RKO (cell line): Measurements from ENCODE around the gene MUC6.
"Not testable (repeated sequence)": the region's sequence is repeated elsewhere in the genome, so short reads cannot be mapped to it uniquely, and the experiment has no call there.

Experiments used
- DNase-seq: peaks from one replicate; pipeline ENCODE4 v3.0.0-alpha.2; 2016; ENCODE audit warnings: low spot score

Gene MUC6

GRCh38 chr11:987671-988070 lies 48.8 kb downstream of the MUC6 start:
- no peak for DNase-seq

GRCh38 chr11:986952-987305 lies 49.6 kb downstream of the MUC6 start:
- no peak for DNase-seq

DNA sequence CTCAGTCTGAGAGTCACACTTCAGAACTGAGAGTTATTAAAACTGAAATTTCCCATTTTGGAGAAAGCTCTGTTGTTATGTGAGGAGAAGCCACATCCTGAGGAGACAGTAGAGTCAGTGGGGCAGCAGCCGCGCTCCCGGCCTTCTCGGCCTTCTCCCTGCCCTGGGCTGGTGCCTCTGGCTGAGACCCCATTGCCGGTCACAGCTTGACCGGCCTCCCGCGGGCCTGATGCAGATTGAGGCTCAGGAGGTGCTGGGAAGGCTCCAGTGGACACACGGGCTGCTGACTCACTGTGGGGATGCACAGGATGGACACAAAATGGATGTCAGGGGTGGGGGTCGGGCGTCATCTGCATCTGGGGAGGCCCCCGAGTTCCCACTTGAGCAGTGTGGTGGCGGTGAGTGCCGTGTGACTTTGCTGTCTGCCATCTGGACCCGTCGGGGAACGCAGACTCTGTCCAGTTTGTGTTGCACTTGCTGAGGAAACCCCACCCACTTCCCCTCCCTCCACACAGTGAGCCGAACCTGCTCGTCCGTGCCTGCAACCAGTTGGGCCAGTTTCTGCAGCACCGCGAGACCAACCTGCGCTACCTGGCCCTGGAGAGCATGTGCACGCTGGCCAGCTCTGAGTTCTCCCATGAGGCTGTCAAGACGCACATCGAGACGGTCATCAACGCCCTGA lies 50.1 kb downstream of the MUC6 start:
- DNase-seq, result no peak

DNA sequence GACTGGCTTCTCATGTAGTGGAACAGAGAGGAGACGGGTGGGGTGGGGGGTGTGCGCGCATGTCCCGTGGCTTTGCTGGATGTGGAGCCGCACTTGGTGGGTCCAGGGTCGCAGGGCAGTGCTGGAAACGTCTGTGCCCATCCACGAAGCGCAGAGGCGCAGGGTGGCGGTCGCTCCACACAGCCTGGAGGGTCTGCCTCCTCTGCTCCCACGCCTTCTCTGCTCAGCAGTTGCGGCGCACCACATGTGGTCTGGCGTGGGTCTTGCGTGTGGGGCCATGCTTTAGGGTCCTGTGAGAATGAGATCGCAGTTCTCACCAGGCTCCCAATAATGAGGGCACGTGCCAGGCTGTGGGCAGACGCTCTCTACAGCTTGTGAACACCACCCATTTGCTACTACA lies 50.7 kb downstream of the MUC6 start:
- DNase-seq, result no peak

- DNase-seq, result no peak
These were observed 51.1 kb downstream of the MUC6 start for GRCh38 chr11:985406-985805.

- DNase-seq, result no peak
These were observed 52.0 kb downstream of the MUC6 start for GRCh38 chr11:984546-984945.

DNA sequence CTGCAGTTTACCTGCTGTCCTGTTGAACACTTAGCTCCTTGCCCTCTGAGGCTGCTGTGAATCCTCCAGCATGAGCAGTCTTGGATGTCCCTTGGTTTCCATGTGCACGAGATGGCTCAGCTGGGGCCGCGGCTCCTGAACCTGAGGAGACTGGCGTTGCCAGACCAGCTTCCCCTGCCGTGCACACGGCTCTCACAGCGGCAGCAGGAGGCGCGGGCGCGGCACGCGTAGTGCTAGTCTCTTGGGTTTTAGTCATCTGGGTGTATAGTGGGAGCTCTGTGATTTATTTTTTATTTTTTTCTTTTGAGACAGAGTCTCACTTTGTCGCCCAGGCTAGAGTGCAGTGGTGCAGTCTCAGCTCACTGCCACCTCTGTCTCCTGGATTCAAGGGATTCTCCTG lies 54.8 kb downstream of the MUC6 start:
- no peak for DNase-seq

DNA sequence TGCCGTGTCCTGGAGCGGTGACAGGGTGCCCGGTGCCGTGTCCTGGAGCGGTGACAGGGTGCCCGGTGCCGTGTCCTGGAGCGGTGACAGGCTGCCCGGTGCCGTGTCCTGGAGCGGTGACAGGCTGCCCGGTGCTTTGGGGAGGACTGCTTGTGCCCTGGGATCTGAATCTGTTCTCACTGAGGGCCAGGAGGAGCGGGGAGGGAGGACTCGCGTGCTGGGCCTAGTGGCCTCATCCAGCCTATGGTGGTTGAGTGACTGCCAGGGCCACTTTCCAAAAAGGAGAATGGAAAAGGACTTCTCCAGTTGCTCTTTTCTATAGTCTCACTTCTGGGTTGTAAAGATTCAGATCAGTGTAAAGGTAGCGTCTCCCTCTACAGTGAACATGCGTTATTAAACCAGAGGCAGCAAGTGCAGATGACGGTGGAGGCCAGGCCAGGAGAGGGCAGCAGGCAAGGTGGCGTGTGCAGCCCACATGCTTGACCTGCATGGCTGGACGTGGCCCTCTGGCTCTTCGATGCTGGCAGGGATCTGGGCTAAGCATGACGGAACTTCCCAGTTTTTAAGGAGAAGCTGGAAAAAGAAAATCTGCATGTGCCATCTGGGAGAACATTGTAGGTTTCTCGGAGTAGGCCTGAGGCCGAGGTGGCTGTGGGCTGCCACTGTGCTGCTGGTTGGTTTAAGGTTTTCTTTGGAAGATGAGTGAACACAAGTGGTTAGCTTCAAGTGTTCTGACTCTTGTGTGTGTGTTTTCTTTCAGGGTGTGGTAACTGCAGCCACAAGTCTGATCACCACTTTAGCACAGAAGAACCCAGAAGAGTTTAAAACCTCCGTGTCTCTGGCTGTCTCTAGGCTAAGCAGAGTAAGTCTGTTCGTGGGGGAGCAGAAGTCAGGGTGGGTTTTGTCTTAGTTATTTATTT lies 55.8 kb downstream of the MUC6 start:
- no peak for DNase-seq

DNA sequence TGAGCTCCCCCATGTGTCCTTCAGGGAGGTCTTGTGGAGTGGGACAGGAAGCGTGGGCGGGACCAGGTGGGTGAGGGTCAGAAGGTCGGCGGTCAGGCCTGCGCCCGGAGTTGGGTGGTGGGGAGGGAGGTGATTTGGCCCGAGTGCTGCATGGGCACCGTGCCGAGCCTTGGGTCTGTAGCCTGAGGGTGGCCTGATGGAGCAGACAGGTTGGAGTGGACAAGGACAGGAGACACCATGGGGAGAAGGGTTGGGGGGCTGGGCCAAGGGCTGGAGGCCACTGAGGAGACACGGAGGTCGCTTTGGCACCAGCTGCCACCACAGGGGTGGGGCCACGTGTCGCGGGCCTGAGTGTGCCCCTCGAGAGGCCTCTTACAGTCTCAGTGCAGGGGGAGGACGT lies 57.7 kb downstream of the MUC6 start:
- DNase-seq, result no peak

DNA sequence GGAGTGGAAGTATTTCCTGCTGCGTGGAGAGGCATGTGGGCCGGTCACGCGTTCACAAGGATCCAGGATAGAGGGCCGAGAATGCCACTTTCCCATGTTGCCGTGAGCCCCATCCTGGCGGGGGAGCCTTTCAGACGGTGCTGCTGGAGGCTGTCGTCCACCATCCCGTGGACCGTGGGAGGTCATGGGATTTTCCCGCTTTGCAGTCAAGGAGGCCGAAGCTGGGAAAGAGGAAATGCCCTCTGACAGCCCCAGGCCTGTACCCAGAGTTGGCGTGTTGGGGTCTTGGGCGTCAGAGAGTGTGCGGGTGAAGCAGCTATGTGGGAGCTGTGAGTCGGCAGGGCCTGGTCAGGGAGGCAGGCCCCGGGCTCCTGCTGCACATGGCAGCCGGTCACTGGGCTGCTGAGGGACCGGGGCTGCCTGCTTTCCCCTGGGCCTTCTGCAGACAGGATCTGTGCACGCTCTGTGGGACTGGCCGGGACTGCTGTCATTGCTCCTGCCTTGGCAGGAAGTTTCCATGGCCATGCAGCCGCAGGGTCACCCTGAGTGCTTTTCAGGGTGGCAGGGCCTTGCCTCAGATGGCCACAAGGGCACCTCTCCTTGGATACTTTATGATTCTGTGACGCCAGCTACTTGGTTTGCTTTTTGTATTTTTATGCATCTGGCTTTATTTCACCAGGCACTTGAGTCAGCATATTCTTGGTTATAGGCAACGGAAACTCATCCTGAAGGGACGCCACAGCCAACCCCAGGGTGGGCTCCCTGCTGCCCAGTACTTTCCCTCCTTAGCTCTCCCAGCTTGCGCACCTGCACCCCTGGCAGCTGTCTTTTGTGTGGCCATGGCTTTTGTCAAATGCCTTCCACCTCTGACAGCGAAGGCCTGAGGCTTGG lies 58.4 kb downstream of the MUC6 start:
- DNase-seq, result no peak

- DNase-seq, result no peak
These were observed 59.9 kb downstream of the MUC6 start for GRCh38 chr11:976431-977160.

- peak; percentile 23 for DNase-seq
These were observed 60.7 kb downstream of the MUC6 start for GRCh38 chr11:975827-976226.

DNA sequence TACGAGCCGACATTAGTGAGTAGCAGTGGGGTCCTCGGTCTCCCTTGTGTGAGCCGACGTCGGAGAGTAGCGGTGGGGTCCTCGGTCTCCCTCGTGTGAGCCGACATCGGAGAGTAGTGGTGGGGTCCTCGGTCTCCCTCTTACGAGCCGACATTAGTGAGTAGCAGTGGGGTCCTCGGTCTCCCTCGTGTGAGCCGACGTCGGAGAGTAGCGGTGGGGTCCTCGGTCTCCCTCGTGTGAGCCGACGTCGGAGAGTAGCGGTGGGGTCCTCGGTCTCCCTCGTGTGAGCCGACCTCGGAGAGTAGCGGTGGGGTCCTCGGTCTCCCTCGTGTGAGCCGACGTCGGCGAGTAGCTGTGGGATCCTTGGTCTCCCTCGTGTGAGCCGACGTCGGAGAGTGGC lies 61.1 kb downstream of the MUC6 start:
- DNase-seq, result not testable (repeated sequence)

DNA sequence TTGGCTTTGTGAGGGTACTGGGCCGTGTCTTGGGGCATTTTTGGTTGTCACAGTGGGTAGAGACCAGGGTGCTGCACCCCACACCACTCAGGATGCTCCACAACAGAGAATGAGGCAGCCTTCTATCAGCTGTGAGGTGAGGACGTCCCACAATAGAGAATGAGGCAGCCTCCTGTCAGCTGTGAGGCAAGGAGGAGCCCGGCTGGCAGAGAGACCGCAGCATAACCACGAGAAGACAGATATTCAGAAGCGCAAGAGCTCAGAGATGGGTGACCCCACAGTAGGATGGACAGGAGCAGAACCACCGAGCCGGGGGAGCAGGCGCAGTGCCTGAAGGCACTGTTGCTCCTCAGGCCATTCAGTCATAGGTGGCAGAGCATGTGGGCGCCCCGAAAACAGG lies 63.3 kb downstream of the MUC6 start:
- DNase-seq, result no peak

DNA sequence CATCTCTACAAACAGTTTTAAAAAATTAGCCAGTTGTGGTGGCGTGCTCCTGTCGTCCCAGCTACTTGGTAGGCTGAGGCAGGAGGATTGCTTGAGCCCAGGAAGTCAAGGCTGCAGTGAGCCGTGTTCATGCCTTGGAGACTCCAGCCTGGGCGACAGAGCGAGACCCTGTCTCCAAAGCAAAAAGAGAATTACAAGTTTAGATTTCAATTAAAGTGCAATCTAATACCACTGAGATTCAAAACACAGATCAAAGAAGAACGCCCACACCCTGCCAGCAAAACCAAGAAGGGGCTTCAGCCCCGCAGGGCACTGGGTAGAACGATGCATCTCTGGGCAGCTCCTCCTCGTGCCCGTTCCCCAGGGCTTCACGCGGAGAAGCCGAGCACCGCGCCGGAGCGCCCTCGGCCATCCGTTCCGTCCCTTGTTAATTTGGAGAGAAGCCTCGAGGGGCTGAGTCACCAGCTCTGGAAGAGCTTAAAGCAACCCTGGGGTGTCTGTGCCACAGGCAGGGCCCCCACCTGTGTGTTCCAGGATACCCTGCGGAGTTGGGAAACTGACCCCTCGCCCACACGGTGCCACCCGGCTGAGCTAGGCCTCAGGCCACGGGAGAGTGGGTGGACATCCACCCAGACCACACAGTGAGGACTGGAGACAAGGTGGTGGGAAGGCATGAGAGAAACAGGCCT lies 63.9 kb downstream of the MUC6 start:
- no peak for DNase-seq

DNA sequence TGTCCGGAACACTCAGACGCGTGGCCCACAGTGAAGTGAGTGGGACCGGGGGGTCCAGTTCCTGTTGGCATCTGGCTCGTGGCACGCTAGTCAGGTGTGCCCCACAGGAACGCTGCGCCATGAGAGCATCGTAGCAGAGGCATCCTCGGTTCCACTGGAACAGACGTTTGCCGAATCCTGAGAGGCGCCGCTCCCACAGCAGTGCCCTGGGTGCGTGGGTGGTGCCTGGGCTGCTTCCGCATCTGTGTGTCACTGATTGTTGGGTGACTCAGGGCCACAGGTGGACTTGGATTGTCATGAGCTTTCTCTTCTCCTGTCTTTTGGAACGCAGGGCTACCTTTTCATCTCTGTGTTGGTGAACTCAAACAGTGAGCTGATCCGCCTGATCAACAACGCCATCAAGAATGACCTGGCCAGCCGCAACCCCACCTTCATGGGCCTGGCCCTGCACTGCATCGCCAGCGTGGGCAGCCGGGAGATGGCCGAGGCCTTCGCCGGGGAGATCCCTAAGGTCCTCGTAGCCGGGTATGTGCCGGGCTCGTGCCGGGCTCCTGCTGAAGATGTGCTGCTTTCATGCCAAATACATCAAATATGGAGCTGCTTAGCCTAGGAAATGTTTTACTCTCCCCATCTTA lies 64.7 kb downstream of the MUC6 start:
- no peak for DNase-seq

DNA sequence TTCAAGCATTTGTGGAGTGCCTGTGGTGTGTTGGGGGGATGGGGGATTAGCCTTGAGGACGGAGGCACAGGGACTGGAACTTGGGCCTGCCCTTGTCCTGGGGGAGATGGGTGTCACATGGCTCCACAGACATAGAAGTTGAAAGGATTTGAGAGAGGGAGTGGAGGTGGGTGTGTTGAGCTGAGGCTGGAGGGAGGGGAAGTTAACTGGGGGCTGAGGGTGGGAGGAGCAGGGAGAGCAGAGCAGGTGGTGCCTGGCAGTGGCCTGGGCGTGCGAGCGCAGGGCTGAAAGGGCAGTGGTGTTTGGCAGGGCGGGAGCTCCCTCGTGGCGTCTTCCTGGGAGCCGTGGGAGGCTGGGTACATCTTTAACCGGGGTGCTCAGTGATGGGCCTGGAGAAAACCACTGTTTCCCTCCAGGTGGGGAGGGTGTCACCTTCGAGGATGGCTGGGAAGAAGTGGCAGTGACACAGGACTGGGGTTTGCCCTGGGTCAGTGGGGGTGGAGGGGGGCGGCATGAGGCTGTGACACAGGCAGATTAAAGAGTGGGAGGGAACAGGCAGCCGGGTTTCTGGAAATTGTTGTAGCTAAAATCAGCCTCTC lies 65.3 kb downstream of the MUC6 start:
- no peak for DNase-seq

- no peak for DNase-seq
These were observed 66.1 kb downstream of the MUC6 start for GRCh38 chr11:970319-970871.

DNA sequence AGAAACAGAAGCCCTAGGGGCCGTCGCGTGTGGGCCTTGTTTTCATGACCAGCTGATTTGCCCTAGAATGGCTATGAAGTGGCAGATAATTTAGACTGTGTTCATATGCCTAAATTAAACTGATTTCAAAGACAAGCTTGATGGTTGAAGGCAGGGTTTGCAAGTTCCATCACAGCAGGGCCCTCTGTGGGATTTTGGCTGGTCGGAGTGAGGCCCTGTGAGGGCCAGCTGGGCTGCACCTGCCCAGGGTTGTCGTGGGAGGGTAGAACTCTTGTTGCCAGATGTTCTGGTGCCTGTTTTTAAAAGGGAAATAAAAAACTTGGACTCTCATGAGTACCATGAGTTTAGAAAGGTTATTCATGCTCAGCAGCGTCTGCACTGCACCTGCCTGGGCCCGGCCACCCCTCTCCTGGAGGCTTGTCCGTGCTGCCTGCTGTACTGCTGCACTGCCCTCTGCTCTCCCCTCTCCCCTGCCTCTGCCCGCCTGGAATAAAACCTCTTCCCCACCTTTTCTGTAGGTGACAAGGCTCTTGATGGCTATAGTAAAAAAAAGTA lies 66.8 kb downstream of the MUC6 start:
- DNase-seq, result no peak

DNA sequence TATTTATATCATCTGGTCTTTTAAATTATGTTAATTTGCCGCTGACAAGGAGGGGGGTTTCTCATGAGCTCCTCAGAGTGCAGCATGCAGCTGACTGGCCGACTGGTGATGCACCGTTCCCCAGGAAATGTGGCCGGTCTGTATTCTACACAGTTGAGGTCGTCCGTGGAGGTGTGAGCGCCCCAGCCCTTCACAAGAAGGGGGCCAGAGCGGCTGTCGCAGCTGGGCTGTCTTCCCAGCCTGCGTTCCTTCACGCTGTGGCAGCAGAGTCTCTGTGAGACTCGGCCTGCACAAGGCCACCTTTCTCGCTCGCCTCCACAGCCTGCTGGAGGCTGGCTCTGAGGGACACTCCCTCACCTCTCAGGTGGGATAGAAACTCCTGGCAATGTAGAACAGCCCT lies 67.7 kb downstream of the MUC6 start:
- no peak for DNase-seq
